ENCODE data around the gene AP1B1. TPM values are rescaled to one million over a fixed set of nuclear protein-coding genes. Genes with fewer than 3 reads are reported as not detected.

AP1B1 gene
- total and polyA plus RNA-seq, 2 of the 8 experiments (the other 6 are each of a cell fraction or from before 2014, with no cell fraction given): 64.2 to 86.8 TPM

- TF ChIP-seq SIRT6 (IDR thresholded peaks at IDR 0.05; ENCODE audit: low read length): no peak
- no peak for TF ChIP-seq EZH2 (IDR thresholded peaks at IDR 0.05; ENCODE audit: low read depth, low read length, severe bottlenecking)
- TF ChIP-seq SP2 (IDR thresholded peaks at IDR 0.05; ENCODE audit: low read length): no peak
- TF ChIP-seq JUN (IDR thresholded peaks at IDR 0.05; ENCODE audit: low read depth, low read length): no peak
- TF ChIP-seq CHD7 (IDR thresholded peaks at IDR 0.05; ENCODE audit: insufficient replicate concordance, low read length): no peak
- no peak for TF ChIP-seq KDM1A (IDR thresholded peaks at IDR 0.05; ENCODE audit: borderline replicate concordance, low read length)
- TF ChIP-seq SP4 (IDR thresholded peaks at IDR 0.05; ENCODE audit: low read length): no peak
Measured at GRCh38 chr22:29301716-29302401, 86.5 kb downstream of the AP1B1 start (continued).

Data from H1 (cell line).